SK-N-SH (cell line): Measurements from ENCODE around the gene KRT24. TPM values are rescaled to one million over a fixed set of nuclear protein-coding genes. Genes with fewer than 3 reads are reported as not detected.
"Not testable (repeated sequence)": the region's sequence is repeated elsewhere in the genome, so short reads cannot be mapped to it uniquely, and the experiment has no call there.

ENCODE experiments used
- CTCF ChIA-PET: fragments of 300-600, 350-600 bp; formaldehyde crosslinking; extraction: SDS; loops from one replicate; lab custom pipeline; 2021; lab: Yijun Ruan, JAX
- POLR2A ChIA-PET: fragments of 350-600 bp; sonication (Branson Sonifier 250); formaldehyde crosslinking; extraction: SDS; loops from one replicate; lab custom pipeline; 2020; ENCODE audit warnings: antibody characterized with exemption, inconsistent platforms; lab: Yijun Ruan, JAX
- DNase-seq: peaks from one replicate; pipeline ENCODE4 v3.0.0; 2012
- H2AFZ ChIP-seq: fragments of 200-600 bp; sonication (generic); 2 replicates; pipeline ENCODE4 v1.8.1; 2016; ENCODE audit warnings: antibody characterized with exemption, mild to moderate bottlenecking, low read depth
- H3F3A ChIP-seq: fragments of 200-600 bp; sonication (generic); replicated peaks from 2 replicates; pipeline ENCODE3; 2016; ENCODE audit warnings: antibody characterized with exemption, mild to moderate bottlenecking; ENCODE audit not compliant: insufficient read depth
- H3K27ac ChIP-seq, 2 experiments: fragments of 200-500 bp in 1 of 2; fragments of 200-600 bp in 1 of 2; sonication (Bioruptor generic) in 1 of 2; sonication (generic), shearing (Covaris generic) in 1 of 2; 2 replicates each; pipeline versions ENCODE4 v1.5.1 to v1.6.1; 2014 to 2016; ENCODE audit warnings: low read depth in 2 of 2, inconsistent platforms in 1 of 2, low read length in 1 of 2, mild to moderate bottlenecking in 1 of 2, mixed read lengths in 1 of 2
- H3K27me3 ChIP-seq: fragments of 200-600 bp; sonication (generic), shearing (Covaris generic); 2 replicates; pipeline ENCODE4 v1.6.1; 2016; ENCODE audit warnings: mixed run types; ENCODE audit not compliant: insufficient read depth
- H3K36me3 ChIP-seq, 2 experiments: fragments of 200-500 bp in 1 of 2; fragments of 200-600 bp in 1 of 2; sonication (Bioruptor generic) in 1 of 2; sonication (generic) in 1 of 2; replicated peaks in 1 of 2; 2 replicates each; pipeline versions ENCODE3 to v1.5.1; 2014 to 2016; ENCODE audit warnings: low read length in 1 of 2, mild to moderate bottlenecking in 1 of 2; ENCODE audit not compliant: insufficient read depth in 2 of 2, control insufficient read depth in 1 of 2
- H3K4me1 ChIP-seq, 2 experiments: fragments of 200-500 bp in 1 of 2; fragments of 200-600 bp in 1 of 2; sonication (Bioruptor generic) in 1 of 2; sonication (generic), shearing (Covaris generic) in 1 of 2; 2 replicates each; pipeline versions ENCODE4 v1.5.1 to v1.6.1; 2014 to 2016; ENCODE audit warnings: low read depth in 1 of 2, low read length in 1 of 2, mixed run types in 1 of 2; ENCODE audit not compliant: insufficient read depth in 2 of 2, control insufficient read depth in 1 of 2
- H3K4me2 ChIP-seq: fragments of 200-600 bp; sonication (generic), shearing (Covaris generic); 2 replicates; pipeline ENCODE4 v1.6.1; 2017; ENCODE audit warnings: mixed run types
- H3K4me3 ChIP-seq, 2 experiments: fragments of 200-500 bp in 1 of 2; fragments of 200-600 bp in 1 of 2; sonication (Bioruptor generic) in 1 of 2; sonication (generic), shearing (Covaris generic) in 1 of 2; 2 replicates each; pipeline versions ENCODE4 v1.5.1 to v1.8.1; 2014 to 2016; ENCODE audit warnings: low read depth in 2 of 2, inconsistent platforms in 1 of 2, low read length in 1 of 2, mild to moderate bottlenecking in 1 of 2, mixed read lengths in 1 of 2, moderate library complexity in 1 of 2
- H3K79me2 ChIP-seq: fragments of 200-600 bp; sonication (generic); 2 replicates; pipeline ENCODE4 v1.8.1; 2017; ENCODE audit warnings: mild to moderate bottlenecking; ENCODE audit not compliant: insufficient read depth
- H3K9ac ChIP-seq: fragments of 200-600 bp; sonication (generic); 2 replicates; pipeline ENCODE4 v1.6.1; 2017; ENCODE audit warnings: mixed run types
- H3K9me2 ChIP-seq: fragments of 200-600 bp; sonication (generic); 2 replicates; pipeline ENCODE4 v1.6.1; 2017; ENCODE audit warnings: mixed run types
- H3K9me3 ChIP-seq: fragments of 200-600 bp; sonication (generic); 2 replicates; pipeline ENCODE4 v1.6.1; 2017; ENCODE audit warnings: mixed run types, mild to moderate bottlenecking, moderate library complexity
- H4K20me1 ChIP-seq: fragments of 200-600 bp; sonication (generic); 2 replicates; pipeline ENCODE4 v1.6.1; 2017; ENCODE audit warnings: mild to moderate bottlenecking, mixed run types; ENCODE audit not compliant: insufficient read depth
- REST ChIP-seq: IDR thresholded peaks from 2 replicates; pipeline ENCODE4 v1.6.1; 2012; ENCODE audit warnings: mild to moderate bottlenecking, low read depth, low read length, moderate library complexity
- TCF12 ChIP-seq: IDR thresholded peaks from 2 replicates; pipeline ENCODE4 v1.4.0; 2012
- whole genome bisulfite sequencing: methylation state at CpG from one replicate; pipeline ENCODE4 v1.1.6; 2017; ENCODE audit warnings: low lambda C conversion rate; 5-methylcytosine and 5-hydroxymethylcytosine counted together
- polyA plus RNA-seq, 3 experiments: library from polyadenylated mRNA; depleted of rRNA; stranded (reverse); fragments of >200 nt; gene quantifications; 2 replicates each; pipeline ENCODE4 v1.2.3, GENCODE V29; 2012

Gene KRT24
- polyA plus RNA-seq, 1 of the 3 experiments (the other 2 are of a cell fraction), result not detected

GRCh38 chr17:40751065-40751464, 47.5 kb upstream of the KRT24 start:
- Histone ChIP-seq H2AFZ (no peak overlapping the region), H3K9me2 (no peaks in the 10 kb centered on the region), H3K4me2 (no peak overlapping the region), H3K9me3 (no peaks in the 10 kb centered on the region), H3K27me3 (peaks cover 37% of the 10 kb centered on the region; the same call in 1 of the 2 replicates), H4K20me1 (no peaks in the 10 kb centered on the region), H3F3A (no peaks in the 10 kb centered on the region), H3K4me1 (no peaks in the 10 kb centered on the region), H3K36me3 (no peaks in the 10 kb centered on the region), H3K27ac (no peak overlapping the region), H3K4me3 (no peak overlapping the region), H3K9ac (no peak overlapping the region), H3K79me2 (no peaks in the 10 kb centered on the region)
- ChIA-PET CTCF (no interaction called here), POLR2A (no interaction called here)
- WGBS, result 14% methylated on average over 6 of the region's 14 CpGs
- TF ChIP-seq TCF12, result no peak
- no peak for DNase-seq

GRCh38 chr17:40750391-40750790, 46.8 kb upstream of the KRT24 start:
- Histone ChIP-seq H3K4me1 (no peaks in the 10 kb centered on the region), H3K4me3 (no peak overlapping the region), H3K27me3 (peaks cover 37% of the 10 kb centered on the region; the same call in 1 of the 2 replicates), H3K79me2 (no peaks in the 10 kb centered on the region), H3K9ac (no peak overlapping the region), H3K27ac (no peak overlapping the region), H3F3A (no peaks in the 10 kb centered on the region), H3K9me2 (no peaks in the 10 kb centered on the region), H4K20me1 (no peaks in the 10 kb centered on the region), H3K9me3 (no peaks in the 10 kb centered on the region), H3K4me2 (no peak overlapping the region), H2AFZ (no peak overlapping the region), H3K36me3 (no peaks in the 10 kb centered on the region)
- CTCF ChIA-PET, result no interaction called here
- no peak for DNase-seq
- WGBS, result 8% methylated on average over 6 of the region's 6 CpGs
- POLR2A ChIA-PET, result no interaction called here
- no peak for TF ChIP-seq REST

- H3F3A ChIP-seq, H4K20me1 ChIP-seq, H2AFZ ChIP-seq, H3K36me3 ChIP-seq, DNase-seq, CTCF ChIA-PET, POLR2A ChIA-PET, H3K9me3 ChIP-seq, H3K4me3 ChIP-seq, H3K9ac ChIP-seq, H3K4me2 ChIP-seq, H3K79me2 ChIP-seq, H3K9me2 ChIP-seq, H3K27ac ChIP-seq, H3K4me1 ChIP-seq: not testable (repeated sequence)
- peaks cover 21% of the 10 kb centered on the region; the same call in 1 of the 2 replicates for H3K27me3 ChIP-seq
- 0% methylated on average over 1 of the region's 1 CpG for WGBS
These were observed 45.1 kb upstream of the KRT24 start for GRCh38 chr17:40748666-40749065.
